KMS-11 (cell line): Measurements from ENCODE around the gene DPPA5.

Experiments used
- H2AFZ ChIP-seq: fragments of 200-600 bp; sonication (generic); 2 replicates; pipeline ENCODE4 v1.6.1; 2016; ENCODE audit warnings: antibody characterized with exemption, mixed run types, low read depth
- H3K27ac ChIP-seq: fragments of 200-600 bp; sonication (generic); 2 replicates; pipeline ENCODE4 v1.6.1; 2016; ENCODE audit warnings: mild to moderate bottlenecking, mixed run types
- H3K27me3 ChIP-seq: fragments of 200-600 bp; sonication (generic); 2 replicates; pipeline ENCODE4 v1.6.1; 2017; ENCODE audit warnings: mild to moderate bottlenecking, low read depth, mixed run types, moderate library complexity; ENCODE audit not compliant: insufficient read depth
- H3K36me3 ChIP-seq: fragments of 200-600 bp; sonication (generic); 2 replicates; pipeline ENCODE4 v1.6.1; 2017; ENCODE audit warnings: mild to moderate bottlenecking, mixed run types; ENCODE audit not compliant: insufficient read depth
- H3K4me1 ChIP-seq: fragments of 200-600 bp; sonication (generic); 2 replicates; pipeline ENCODE4 v1.6.1; 2016; ENCODE audit warnings: mild to moderate bottlenecking, low read depth, mixed run types; ENCODE audit not compliant: poor library complexity, severe bottlenecking
- H3K4me2 ChIP-seq: fragments of 200-600 bp; sonication (generic); 2 replicates; pipeline ENCODE4 v1.7.0; 2016; ENCODE audit warnings: mild to moderate bottlenecking, mixed run types
- H3K4me3 ChIP-seq: fragments of 200-600 bp; sonication (generic); IDR thresholded peaks from 2 replicates; pipeline ENCODE4 v1.6.1; 2017; ENCODE audit warnings: low read depth, low read length, mixed read lengths; ENCODE audit not compliant: insufficient read depth
- H3K79me2 ChIP-seq: fragments of 200-600 bp; sonication (generic); 2 replicates; pipeline ENCODE4 v1.6.1; 2016; ENCODE audit warnings: low read depth, mixed run types; ENCODE audit not compliant: insufficient read depth
- H3K9ac ChIP-seq: fragments of 200-600 bp; sonication (generic); 2 replicates; pipeline ENCODE4 v1.6.1; 2016; ENCODE audit warnings: mild to moderate bottlenecking, mixed run types
- H4K20me1 ChIP-seq: fragments of 200-600 bp; sonication (generic); 2 replicates; pipeline ENCODE4 v1.6.1; 2016; ENCODE audit warnings: mild to moderate bottlenecking, mixed run types; ENCODE audit not compliant: insufficient read depth
- CTCF ChIP-seq: fragments of 200-600 bp; sonication (generic); conservative IDR thresholded peaks from 2 replicates; pipeline ENCODE4 v1.6.1; 2017; ENCODE audit warnings: low read depth, mild to moderate bottlenecking, antibody characterized with exemption, low read length, moderate library complexity, mixed read lengths

Gene DPPA5

GRCh38 chr6:73343164-73343563, 10.9 kb downstream of the DPPA5 start:
- no peaks in the 10 kb centered on the region for H3K36me3 ChIP-seq
- H2AFZ ChIP-seq = no peak overlapping the region
- H4K20me1 ChIP-seq = no peaks in the 10 kb centered on the region
- no peaks in the 10 kb centered on the region for H3K27me3 ChIP-seq
- no peak overlapping the region for H3K27ac ChIP-seq
- no peak overlapping the region for H3K9ac ChIP-seq
- no peaks in the 10 kb centered on the region for H3K4me1 ChIP-seq
- H3K79me2 ChIP-seq = no peaks in the 10 kb centered on the region
- TF ChIP-seq CTCF = no peak
- no peak overlapping the region for H3K4me2 ChIP-seq
- no peak overlapping the region for H3K4me3 ChIP-seq

GRCh38 chr6:73342174-73342573, 11.9 kb downstream of the DPPA5 start:
- Histone ChIP-seq H4K20me1 (no peaks in the 10 kb centered on the region), H3K9ac (no peak overlapping the region), H3K79me2 (no peaks in the 10 kb centered on the region), H3K4me1 (no peaks in the 10 kb centered on the region), H3K36me3 (no peaks in the 10 kb centered on the region), H3K4me2 (no peak overlapping the region), H3K27ac (no peak overlapping the region), H2AFZ (no peak overlapping the region), H3K27me3 (no peaks in the 10 kb centered on the region), H3K4me3 (no peak overlapping the region)
- no peak for TF ChIP-seq CTCF

- Histone ChIP-seq H3K79me2 (no peaks in the 10 kb centered on the region), H4K20me1 (no peaks in the 10 kb centered on the region), H3K27ac (no peak overlapping the region), H3K4me3 (no peak overlapping the region), H2AFZ (no peak overlapping the region), H3K9ac (no peak overlapping the region), H3K4me2 (no peak overlapping the region), H3K36me3 (no peaks in the 10 kb centered on the region), H3K4me1 (no peaks in the 10 kb centered on the region), H3K27me3 (no peaks in the 10 kb centered on the region)
- TF ChIP-seq CTCF = no peak
Observed at GRCh38 chr6:73341335-73341734, 12.7 kb downstream of the DPPA5 start.

GRCh38 chr6:73340048-73340447, 14.0 kb downstream of the DPPA5 start:
- Histone ChIP-seq H4K20me1 (no peaks in the 10 kb centered on the region), H3K4me3 (no peak overlapping the region), H3K4me2 (no peak overlapping the region), H3K4me1 (no peaks in the 10 kb centered on the region), H3K9ac (no peak overlapping the region), H2AFZ (no peak overlapping the region), H3K27me3 (no peaks in the 10 kb centered on the region), H3K79me2 (no peaks in the 10 kb centered on the region), H3K36me3 (no peaks in the 10 kb centered on the region), H3K27ac (no peak overlapping the region)
- TF ChIP-seq CTCF = no peak

- H3K4me1 ChIP-seq = no peaks in the 10 kb centered on the region
- H3K27ac ChIP-seq = no peak overlapping the region
- H3K79me2 ChIP-seq = no peaks in the 10 kb centered on the region
- H2AFZ ChIP-seq = no peak overlapping the region
- H3K36me3 ChIP-seq = no peaks in the 10 kb centered on the region
- TF ChIP-seq CTCF = no peak
- H3K27me3 ChIP-seq = no peaks in the 10 kb centered on the region
- no peak overlapping the region for H3K4me3 ChIP-seq
- H4K20me1 ChIP-seq = no peaks in the 10 kb centered on the region
- H3K4me2 ChIP-seq = no peak overlapping the region
- H3K9ac ChIP-seq = no peak overlapping the region
Observed at GRCh38 chr6:73339340-73339739, 14.7 kb downstream of the DPPA5 start.
